Esophagus mucosa (tissue), 1 donor: ENCODE data around the gene PTX4. TPM values are rescaled to one million over a fixed set of nuclear protein-coding genes. Genes with fewer than 3 reads are reported as not detected.
"Not testable (repeated sequence)": the region's sequence is repeated elsewhere in the genome, so short reads cannot be mapped to it uniquely, and the experiment has no call there.

ENCODE experiments used
- ATAC-seq: fragments of 200-7000 bp; cut with Tn5 transposase; one replicate; pipeline ENCODE4 v1.9.1; 2020
- total RNA-seq: library from RNA; stranded (reverse); gene quantifications from one replicate; pipeline ENCODE4 v1.2.4, GENCODE V29; 2023
- donor health status: DM: yes; HTN: yes; CAD: no.

Gene PTX4
- total RNA-seq, 1 donor from 2014 or later: not detected

DNA sequence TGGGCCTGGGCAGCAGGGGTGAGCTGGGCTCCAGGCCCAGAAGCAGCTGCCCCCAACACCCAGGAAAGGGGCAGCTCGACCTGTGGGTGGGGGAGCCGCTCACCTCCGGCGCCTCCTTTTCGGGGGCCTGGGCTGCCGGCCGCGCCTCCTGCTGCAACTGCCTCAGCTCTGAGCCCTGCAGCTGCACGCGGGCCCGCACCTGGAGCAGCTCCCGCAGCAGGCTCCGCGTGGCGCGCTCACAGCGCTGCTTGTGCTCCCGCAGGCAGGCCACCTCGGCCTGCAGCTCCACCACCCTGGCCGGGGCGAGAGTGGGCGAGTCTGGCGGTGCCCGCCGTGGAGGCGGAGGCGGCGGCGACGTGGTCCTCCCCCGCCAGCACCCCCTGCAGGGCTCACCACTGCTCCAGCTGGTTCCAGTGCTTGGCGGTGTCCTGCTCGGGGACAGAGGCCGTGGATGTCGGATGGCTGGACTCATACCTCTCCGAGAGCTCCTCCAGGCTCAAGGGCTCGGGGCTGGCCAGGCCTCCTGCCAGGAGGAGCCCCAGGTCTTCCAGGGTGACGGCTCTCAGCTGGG is 45.3 kb downstream of the PTX4 start:
- ATAC-seq: no peak

DNA sequence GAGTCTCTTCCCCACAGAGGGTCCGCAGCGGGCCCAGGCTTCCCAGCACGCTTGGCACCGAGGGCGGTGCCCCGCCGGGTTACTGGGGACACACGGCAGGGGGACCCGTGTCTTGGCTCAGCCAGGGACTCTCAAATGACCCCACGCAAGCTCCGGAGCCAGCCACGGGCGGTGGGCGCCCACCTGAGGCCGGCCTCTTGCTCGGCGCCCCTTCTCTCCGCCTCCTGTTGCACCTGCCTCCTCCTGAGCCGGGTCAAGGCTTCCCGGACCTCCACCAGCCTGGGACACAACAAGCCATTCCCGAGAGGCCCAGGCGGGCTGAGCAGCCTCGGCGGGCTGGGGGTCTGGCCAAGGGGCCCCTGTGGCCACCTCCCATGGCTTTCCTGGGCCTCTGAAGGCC is 46.0 kb downstream of the PTX4 start:
- no peak for ATAC-seq

DNA sequence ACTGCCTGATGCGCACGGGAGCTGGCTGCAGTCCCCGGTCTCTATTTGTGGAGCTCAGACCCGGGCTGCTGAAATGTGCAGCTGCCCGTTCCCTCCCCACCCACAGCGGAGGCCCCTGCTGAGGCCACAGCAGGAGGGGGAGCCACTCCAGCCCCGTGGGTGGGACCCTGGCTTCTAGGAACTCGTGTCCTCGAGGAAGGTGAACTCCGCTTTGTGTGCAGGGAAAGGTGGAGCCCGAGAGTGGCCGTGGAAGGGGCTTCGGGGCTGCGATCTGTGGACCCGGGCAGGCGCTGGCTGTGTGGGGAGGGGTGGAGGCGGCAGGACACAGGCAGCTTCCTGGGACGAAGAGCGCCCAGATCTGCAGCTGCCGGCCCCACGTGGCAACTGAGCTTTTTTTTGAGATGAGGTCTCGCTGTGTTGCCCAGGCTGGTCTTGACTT is 47.3 kb downstream of the PTX4 start:
- ATAC-seq: no peak

DNA sequence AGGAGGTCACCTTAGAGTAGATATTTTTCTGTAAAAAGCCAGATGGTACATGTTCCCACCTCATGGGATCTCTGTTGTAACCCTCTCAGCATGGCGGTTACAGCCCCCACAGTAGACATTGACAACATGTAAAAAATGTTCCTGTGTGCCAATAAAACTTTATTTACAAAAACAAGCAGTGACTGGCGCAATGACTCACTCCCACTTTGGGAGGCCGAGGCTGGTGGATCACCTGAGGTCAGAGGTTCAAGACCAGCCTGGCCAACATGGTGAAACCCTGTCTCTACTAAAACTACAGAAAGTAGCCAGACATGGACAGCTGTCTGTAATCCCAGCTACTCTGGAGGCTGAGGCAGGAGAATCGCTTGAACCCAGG is 49.1 kb downstream of the PTX4 start:
- not testable (repeated sequence) for ATAC-seq

DNA sequence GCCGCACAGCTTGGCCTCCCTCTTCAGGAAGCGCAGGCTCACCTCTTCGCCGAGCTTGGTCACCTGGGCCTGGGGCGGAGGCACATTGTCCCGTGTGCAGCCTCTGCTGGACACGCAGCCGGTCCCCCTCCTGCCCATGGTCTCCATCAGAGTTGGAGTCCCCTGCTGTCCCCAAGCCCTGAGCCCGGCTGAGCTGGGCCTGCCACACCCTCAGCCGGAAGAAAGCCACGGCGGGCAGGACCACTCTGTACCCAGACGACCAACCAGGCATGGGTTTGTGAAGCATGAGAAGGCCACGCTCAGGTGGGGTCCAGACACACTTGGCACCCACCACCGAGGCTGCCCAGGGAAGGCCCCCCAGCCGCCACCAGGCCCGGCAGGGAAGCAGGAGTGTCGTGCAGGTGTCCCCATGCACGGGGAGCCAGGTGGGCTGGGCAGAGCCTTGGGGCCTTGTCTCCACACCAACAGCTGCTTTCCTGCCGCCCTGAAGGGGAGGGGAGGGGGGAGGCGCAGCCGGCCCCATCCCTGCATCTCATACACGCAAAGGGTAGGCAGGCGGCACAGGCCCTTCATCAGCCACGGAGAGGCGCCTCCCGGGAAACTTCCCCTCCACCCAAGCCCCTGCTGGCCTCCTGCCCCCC is 49.6 kb downstream of the PTX4 start:
- ATAC-seq: no peak

DNA sequence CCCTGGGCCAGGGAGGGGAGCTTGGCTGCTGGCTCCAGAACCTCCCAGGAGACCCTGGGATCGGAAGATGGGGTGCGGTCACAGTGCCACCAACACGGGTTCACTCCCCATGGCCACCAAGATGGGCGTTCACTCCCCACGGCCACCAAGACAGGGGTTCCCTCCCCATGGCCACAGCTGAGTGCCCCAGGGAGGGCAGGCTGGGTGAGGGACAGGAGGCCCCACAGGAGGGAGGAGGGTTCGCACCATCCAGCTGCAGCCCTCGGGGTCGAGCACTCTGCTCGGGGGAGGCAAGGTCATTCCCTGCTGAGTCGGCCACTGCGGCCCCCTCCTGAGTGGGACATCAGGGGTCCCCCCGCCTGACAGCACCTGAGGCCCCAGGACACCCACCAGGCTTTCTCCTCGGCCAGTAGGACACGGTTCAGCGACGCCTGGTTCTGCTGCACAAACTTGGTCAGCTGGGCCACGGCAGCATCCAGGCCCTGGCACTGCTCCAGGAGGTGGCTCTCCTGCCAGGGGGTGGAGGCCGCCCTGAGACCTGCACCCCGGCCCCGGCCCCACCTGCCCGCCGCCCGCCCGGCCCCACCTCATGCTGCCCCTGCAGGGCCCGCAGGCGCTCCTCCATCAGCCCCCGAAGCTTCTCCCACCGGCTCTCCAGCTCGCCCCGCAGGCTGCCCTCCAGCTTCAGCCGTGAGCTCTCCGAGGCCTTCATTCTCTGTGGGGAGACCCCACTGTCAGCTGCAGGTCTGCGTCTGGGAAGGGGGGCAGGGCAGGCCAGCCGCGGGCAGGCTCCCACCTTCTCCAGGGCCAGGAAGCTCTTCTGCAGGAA is 50.3 kb downstream of the PTX4 start:
- no peak for ATAC-seq

DNA sequence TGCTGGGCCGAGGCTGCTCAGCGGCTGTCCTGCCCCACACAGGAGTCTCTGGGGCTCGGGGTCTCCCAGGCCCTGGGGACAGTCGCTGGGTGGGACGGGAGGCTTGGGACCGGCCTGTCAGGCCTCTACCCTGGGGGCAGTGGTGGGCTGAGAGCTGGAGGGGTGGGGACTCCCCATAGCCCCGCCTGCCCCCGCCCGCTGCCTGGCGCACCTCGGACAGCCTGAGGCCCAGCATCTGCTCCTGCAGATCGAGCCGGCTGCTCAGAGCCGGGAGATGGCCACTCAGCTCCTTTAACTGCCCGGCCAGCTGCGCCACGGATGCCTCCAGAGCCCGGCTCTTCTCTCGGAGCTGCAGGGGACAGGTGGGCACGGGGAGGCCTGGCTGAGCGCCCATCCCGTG is 51.1 kb downstream of the PTX4 start:
- ATAC-seq: no peak

DNA sequence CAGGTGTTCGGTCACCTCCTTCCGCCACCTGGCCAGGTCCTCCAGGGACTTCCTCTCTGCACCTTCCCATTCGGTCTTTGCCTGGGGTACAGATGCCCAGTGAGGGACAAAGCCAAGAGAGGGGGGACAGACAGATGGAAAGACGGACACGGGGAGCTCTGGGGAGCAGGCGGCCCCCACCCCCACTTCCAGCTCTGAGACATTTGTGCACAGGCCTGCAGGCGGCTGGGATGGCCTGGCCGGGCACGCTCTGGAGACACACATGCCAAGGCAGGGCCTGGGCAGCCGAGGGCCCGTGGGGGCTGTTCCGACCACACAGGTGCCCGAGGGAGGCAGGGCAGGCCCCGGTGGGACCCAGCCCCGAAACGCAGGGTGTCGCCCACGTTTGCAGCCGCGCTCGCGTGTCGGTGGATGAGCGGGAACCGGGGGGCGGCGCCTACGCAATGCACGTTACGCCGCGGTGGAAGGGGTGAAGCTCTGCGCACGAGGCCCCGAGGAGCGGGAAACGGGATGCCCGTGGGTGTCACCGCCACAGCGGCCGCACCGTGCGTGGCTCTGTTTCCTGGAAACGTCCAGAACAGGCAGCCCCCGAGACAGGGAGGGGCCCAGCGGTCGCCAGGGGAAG is 51.9 kb downstream of the PTX4 start:
- ATAC-seq: no peak

DNA sequence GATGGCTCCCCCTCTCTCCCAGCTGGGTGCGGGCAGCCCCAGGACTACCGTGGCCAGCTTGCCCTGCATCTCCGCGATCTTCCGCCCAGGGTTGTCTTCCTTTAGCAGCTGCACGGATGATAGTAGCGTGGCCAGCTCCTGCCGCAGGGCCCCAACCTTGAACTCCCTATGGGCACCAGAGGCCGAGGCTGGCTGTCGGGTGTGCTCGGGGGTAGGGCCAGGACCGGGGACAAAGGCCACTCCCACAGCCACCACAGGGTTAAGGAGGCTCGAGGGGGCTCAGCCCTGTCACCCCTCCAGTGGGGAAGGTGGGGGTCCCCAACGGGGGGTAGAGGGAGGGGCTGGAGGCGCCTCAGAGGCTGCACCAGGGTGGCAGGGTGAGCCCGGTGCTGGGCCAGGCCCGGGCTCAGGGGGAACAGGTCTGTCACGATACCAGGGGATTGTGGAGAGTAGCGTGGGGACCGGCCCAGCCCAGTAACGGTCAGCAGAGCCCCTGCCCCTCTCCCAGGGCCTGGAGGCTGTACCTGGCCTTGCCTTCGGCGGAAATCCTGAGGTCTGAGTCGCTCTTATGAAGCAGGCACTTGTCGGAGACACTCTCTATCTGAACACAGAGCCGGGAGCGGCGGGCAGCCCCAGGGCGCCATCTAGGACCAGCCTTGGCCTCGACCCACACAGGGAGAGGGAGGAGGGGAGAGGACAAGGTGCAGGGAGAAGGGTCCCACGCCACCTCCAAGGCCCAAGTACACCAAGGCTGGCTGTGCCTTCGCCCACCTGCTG is 52.6 kb downstream of the PTX4 start:
- no peak for ATAC-seq

Other genes starting within 250 kb of the PTX4 start
- 4.6 TPM for gene TPSAB1, start 248.2 kb downstream of the PTX4 start, total RNA-seq
- gene TPSD1, start 232.9 kb downstream of the PTX4 start, total RNA-seq: not detected
- gene UBE2I, start 179.3 kb downstream of the PTX4 start, total RNA-seq: 93.1 TPM
- 2.0 TPM for gene BAIAP3, start 155.3 kb downstream of the PTX4 start, total RNA-seq
- gene TSR3, start 137.1 kb downstream of the PTX4 start, total RNA-seq: 42.6 TPM
- gene GNPTG, start 137.0 kb downstream of the PTX4 start, total RNA-seq: 25.7 TPM
- gene UNKL, start 74.2 kb downstream of the PTX4 start, total RNA-seq: 5.3 TPM
- gene UQCC4, start 68.2 kb downstream of the PTX4 start, total RNA-seq: 13.7 TPM
- gene PERCC1, start 57.9 kb downstream of the PTX4 start, total RNA-seq: not detected
- 0.12 TPM for gene CCDC154, start 44.4 kb downstream of the PTX4 start, total RNA-seq
- gene CLCN7, start 13.9 kb downstream of the PTX4 start, total RNA-seq: 18.6 TPM
- 21.3 TPM for gene TELO2, start 4.4 kb upstream of the PTX4 start, total RNA-seq
- 2.8 TPM for gene TMEM204, start 44.7 kb upstream of the PTX4 start, total RNA-seq
- gene IFT140, start 123.1 kb upstream of the PTX4 start, total RNA-seq: 8.3 TPM
- gene CRAMP1, start 123.4 kb upstream of the PTX4 start, total RNA-seq: 9.6 TPM
- 79.3 TPM for gene JPT2, start 189.3 kb upstream of the PTX4 start, total RNA-seq
- 16.3 TPM for gene MAPK8IP3, start 217.3 kb upstream of the PTX4 start, total RNA-seq